CMK (cell line): ENCODE measurements around the gene TBX6.

ENCODE experiments used
- DNase-seq: peaks from one replicate; pipeline ENCODE4 v3.0.0-alpha.2; 2010; ENCODE audit warnings: low read depth

Gene TBX6

DNA sequence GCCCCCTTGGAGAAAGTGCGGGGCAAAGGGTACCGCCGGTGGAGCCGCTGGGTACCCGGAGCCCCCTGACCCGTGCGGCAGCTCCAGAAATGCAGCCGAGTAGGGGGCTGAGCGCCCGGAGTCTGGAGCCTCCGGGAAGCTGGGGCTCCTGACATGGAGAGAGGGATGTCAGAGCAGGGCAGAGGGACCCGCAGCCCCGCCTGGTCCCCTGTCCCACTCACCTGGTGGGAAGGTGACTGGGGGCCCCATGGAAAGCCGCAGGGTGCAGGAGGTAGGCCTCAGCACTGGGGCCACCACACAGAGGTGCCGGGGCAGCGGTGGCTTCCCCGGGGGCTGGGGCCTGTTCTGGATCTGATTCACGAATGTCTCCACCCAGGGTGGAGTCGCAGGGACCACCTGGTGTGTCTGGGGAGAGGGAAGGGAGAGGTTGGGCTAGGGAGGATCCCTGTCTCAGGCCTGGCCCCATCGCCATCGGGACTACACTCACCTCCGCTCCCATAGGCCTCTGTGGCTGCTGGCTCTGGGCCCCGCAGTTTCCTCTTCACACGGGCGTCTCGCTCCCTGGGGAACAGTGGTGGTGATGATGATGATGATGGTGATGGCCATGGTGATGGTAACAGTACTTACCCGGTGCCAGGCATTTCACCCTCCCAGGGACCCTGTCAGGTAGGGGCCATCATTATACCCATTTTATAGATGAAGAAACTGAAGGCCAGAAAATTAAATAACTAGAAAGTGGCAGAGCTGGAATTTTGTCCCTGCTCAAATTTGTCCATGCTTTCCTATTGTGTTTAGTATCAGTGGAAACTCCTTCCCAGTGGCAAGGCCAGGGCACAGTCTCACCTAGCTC lies 5.2 kb downstream of the TBX6 start:
- DNase-seq = no peak

DNA sequence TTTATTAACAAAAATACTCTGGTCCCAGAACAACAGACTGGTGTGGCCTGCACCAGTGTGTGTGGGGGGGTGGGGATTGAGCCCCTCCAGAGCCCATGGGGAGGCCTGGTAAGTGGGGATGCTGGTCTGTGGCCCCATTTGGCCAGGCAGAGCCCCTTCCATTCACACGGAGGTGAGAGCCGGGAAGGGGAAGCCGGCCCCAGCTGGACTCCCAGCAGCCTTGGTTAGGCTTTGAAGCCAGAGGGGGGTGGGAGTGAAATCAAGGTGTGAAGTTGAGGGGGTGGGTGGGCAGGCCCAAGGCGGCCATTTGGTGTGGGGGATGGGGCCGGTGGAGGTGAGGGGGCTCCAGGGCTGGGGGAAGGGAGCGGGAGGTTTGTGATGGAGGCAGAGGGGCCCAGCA lies 5.9 kb downstream of the TBX6 start:
- no peak for DNase-seq

- DNase-seq = no peak
Observed at GRCh38 chr16:30085247-30085646, 6.5 kb downstream of the TBX6 start.

DNA sequence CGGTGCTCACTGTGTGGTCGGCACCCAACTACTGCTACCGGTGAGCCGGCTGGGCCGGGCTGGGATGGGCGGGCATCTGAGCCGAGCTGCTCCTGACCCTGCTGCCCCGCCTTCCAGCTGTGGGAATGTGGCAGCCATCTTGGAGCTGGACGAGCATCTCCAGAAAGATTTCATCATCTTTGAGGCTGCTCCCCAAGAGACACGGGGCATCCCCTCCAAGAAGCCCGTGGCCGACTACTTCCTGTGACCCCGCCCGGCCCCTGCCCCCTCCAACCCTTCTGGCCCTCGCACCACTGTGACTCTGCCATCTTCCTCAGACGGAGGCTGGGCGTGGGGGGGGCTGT lies 6.9 kb downstream of the TBX6 start:
- no peak for DNase-seq

DNA sequence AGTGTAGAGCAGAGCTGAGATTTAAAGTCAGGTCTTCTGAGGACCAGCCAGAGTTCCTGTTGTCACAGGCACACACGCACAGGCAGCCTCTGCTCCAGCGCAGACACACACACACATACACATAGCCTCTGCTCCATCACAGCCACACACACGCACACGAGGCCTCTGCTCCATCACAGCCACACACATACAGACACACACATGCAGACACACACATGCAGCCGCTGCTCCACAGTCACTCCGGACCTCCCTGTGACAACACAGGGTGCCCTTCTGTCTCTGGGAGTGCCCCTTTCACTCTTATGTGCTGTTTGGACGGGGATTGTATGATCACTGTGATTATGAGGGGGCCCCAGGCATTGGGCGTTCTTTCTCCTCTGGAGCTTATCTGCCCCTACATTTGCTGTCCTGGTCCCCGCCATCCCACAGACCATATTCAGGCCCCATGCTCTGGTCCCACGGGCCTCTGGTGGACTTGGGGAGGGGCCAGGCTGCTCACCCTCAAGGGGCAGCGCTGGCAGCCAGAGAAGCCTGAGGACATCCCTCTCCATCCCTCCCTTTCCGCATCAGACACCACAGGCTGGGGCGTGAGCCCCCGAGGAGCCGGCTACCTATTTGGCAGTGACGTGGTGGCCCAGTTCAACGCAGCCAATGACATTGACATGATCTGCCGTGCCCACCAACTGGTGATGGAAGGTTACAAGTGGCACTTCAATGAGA lies 7.5 kb downstream of the TBX6 start:
- no peak for DNase-seq

DNA sequence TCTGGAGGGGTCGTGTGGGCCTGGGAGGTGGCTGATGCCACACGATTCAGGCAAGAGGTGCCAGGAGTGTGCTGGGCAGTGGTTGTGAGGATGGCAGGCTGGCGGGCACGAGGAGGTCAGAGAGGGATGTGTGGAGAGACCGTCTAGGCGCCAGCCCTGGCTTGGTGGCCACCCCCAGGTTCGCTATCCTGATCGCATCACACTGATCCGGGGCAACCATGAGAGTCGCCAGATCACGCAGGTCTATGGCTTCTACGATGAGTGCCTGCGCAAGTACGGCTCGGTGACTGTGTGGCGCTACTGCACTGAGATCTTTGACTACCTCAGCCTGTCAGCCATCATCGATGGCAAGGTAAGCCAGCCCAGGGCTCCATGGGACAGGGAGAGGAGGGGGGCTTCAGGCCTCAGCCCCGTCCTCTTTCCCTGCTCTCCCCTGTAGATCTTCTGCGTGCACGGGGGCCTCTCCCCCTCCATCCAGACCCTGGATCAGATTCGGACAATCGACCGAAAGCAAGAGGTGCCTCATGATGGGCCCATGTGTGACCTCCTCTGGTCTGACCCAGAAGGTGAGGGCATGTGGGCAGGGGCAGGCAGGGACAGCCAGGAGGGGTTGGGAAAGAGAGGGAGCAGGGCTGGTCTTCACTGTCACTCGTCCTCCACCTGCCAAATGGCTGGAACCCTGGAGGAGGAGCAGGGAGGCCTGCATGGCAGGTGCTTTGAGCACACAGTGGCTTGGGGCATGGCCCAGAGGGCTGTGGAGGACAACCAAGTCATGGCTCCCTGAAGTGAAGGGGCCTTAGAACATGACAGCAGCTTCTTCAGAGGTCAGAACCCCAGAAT lies 8.3 kb downstream of the TBX6 start:
- DNase-seq = no peak

DNA sequence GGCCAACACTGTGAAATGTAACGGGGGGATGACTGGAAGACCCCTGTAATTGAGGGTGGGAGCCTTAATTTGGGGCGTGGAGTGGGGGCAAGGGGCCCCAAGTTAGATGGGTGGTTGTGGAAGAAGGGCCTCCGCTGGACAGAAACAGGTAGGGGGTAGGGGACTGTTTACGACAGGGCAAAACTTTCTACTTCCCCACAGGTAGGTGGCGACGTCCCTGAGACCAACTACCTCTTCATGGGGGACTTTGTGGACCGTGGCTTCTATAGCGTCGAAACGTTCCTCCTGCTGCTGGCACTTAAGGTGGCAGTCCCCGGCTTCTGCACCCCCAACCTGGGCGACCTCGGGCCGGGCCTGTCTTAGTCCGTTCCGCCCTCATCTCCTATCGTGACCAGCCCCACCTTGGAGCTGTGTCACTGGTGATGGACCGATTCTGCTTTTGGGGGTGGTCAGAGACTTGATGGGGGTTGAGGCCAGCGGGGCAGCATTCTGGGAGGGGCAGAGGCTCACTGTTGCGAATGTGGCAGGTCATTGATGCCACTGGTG lies 9.1 kb downstream of the TBX6 start:
- no peak for DNase-seq

DNA sequence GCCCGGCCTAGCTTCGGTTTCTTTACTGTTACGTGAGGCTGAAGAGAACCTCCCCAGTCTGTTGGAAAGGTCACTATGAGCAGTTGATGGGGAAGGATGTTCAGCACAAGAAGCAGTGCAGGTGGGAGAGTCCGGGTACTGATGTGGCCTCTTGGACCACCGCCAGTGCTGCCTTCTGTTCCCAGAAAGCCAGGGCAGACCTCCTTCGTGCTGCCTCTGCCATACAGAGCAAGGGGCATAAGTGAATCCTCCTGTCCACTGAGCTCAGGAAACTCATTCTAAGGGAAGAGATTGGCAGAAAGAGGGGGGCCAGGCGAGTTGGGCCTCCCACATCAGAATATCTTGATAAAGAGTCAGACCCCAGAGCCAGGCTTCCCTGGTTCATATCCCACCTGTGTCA lies 12.2 kb downstream of the TBX6 start:
- no peak for DNase-seq

- DNase-seq = no peak
Observed at GRCh38 chr16:30078744-30079143, 13.0 kb downstream of the TBX6 start.

DNA sequence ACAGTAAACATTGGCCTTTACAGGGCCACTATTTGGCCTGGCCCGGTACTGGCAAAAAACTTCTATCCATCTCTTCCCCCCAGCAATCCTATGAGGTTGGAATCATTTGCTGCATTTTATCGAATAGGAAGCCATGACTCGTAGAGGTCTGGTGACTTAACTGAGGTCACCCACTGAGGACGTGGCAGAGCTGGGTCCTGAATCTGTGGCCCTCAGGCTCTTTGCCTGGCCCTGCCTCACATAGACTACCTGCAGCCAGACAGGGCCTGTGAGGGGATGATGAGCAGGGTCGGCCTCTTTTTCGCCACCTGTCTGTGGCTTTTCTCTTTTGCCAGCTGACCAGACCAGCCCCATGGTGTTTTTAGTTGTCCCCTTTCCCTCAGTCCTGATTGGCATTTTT lies 14.1 kb downstream of the TBX6 start:
- no peak for DNase-seq

- DNase-seq = no peak
Observed at GRCh38 chr16:30076276-30076791, 15.4 kb downstream of the TBX6 start.

DNA sequence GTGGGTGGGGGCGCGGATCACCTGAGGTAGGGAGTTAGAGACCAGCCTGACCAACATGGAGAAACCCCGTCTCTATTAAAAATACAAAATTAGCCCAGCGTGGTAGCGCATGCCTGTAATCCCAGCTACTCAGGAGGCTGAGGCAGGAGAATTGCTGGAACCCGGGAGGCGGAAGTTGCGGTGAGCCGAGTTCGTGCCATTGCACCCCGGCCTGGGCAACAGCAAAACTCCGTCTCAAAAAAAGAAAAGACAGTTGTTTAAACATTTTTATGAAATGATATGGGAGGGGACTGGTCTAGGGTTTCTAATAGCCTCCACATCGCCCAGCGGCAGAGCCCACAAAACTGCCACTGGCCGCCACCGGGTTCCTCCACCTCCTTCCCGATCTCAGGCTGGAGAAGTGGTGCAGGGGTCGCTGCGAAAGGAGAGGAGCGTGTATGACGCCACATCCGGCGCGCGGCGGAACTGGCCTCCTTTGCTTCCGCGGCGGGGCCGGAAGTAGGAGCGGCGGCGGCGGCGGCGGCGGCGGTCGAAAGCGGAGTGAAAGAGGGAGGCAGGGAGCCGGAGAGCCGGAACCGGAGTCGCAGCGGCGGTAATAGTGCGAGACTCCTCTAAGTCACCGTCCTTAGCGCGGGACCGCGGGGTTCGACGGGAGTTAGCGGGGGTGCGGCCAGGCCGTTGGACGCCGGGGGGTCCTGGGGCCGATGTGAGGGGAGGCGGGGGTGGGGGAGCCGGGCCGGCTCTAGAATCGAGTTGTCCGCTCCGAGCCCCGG lies 16.0 kb downstream of the TBX6 start, which contains the start of gene PPP4C:
Gene PPP4C, plus strand, starts transcription at position 492 of the 773 bp plus-strand sequence. CDS start 384 bp downstream, outside the sequence.
- peak; percentile 79 for DNase-seq

DNA sequence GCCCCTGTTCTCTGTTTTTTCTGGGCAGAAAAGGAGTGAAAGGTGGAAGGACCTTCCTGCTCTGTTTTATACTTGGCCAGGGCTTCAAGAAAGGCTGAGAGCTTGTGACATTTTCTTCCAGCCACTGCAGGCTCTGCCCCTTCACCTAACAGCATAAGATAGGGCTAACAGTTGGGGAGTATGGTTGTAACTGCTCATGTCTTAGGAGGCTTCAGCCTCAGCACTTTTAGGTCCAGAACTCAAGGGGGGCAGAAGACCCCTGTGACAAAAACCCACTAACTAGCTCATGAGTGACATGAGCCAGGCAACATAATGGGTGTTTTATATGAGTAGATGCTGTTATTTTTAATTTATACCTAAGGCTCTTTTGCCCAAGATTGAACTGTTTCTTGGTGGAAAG lies 21.2 kb downstream of the TBX6 start:
- no peak for DNase-seq

DNA sequence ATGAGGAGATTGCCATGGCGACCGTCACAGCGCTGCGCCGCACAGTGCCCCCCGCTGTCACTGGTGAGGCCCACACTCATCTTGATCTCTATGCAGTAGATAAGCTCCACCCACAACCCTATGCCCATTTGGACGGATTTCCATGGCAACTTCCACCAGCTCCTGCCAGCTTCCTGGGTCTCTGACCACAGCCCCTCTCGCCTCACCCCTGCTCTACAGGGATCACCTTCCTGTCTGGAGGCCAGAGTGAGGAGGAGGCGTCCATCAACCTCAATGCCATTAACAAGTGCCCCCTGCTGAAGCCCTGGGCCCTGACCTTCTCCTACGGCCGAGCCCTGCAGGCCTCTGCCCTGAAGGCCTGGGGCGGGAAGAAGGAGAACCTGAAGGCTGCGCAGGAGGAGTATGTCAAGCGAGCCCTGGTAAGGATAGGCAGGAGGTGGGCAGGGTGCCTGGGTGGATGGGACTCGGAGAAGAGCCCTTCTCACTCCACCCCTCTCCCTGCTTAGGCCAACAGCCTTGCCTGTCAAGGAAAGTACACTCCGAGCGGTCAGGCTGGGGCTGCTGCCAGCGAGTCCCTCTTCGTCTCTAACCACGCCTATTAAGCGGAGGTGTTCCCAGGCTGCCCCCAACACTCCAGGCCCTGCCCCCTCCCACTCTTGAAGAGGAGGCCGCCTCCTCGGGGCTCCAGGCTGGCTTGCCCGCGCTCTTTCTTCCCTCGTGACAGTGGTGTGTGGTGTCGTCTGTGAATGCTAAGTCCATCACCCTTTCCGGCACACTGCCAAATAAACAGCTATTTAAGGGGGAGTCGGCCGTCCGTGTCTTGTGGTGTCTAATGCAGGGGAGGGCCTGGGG lies 21.9 kb downstream of the TBX6 start:
- DNase-seq = no peak

- no peak for DNase-seq
Observed at GRCh38 chr16:30068750-30069610, 22.7 kb downstream of the TBX6 start.

- DNase-seq = no peak
Observed at GRCh38 chr16:30068333-30068732, 23.4 kb downstream of the TBX6 start.

GRCh38 chr16:30067584-30067916 lies 24.2 kb downstream of the TBX6 start:
- no peak for DNase-seq

GRCh38 chr16:30066761-30067583 lies 24.8 kb downstream of the TBX6 start:
- no peak for DNase-seq
